SK-N-SH (cell line): ENCODE data around the gene NEURL1. TPM values are rescaled to one million over a fixed set of nuclear protein-coding genes. Genes with fewer than 3 reads are reported as not detected.

Experiments used
- CTCF ChIA-PET: fragments of 300-600, 350-600 bp; formaldehyde crosslinking; extraction: SDS; loops from one replicate; lab custom pipeline; 2021; lab: Yijun Ruan, JAX
- POLR2A ChIA-PET: fragments of 350-600 bp; sonication (Branson Sonifier 250); formaldehyde crosslinking; extraction: SDS; loops from one replicate; lab custom pipeline; 2020; ENCODE audit warnings: antibody characterized with exemption, inconsistent platforms; lab: Yijun Ruan, JAX
- DNase-seq: peaks from one replicate; pipeline ENCODE4 v3.0.0; 2012
- H2AFZ ChIP-seq: fragments of 200-600 bp; sonication (generic); 2 replicates; pipeline ENCODE4 v1.8.1; 2016; ENCODE audit warnings: antibody characterized with exemption, mild to moderate bottlenecking, low read depth
- H3F3A ChIP-seq: fragments of 200-600 bp; sonication (generic); replicated peaks from 2 replicates; pipeline ENCODE3; 2016; ENCODE audit warnings: antibody characterized with exemption, mild to moderate bottlenecking; ENCODE audit not compliant: insufficient read depth
- H3K27ac ChIP-seq, 2 experiments: fragments of 200-500 bp in 1 of 2; fragments of 200-600 bp in 1 of 2; sonication (Bioruptor generic) in 1 of 2; sonication (generic), shearing (Covaris generic) in 1 of 2; 2 replicates each; pipeline versions ENCODE4 v1.5.1 to v1.6.1; 2014 to 2016; ENCODE audit warnings: low read depth in 2 of 2, inconsistent platforms in 1 of 2, low read length in 1 of 2, mild to moderate bottlenecking in 1 of 2, mixed read lengths in 1 of 2
- H3K27me3 ChIP-seq: fragments of 200-600 bp; sonication (generic), shearing (Covaris generic); 2 replicates; pipeline ENCODE4 v1.6.1; 2016; ENCODE audit warnings: mixed run types; ENCODE audit not compliant: insufficient read depth
- H3K36me3 ChIP-seq, 2 experiments: fragments of 200-500 bp in 1 of 2; fragments of 200-600 bp in 1 of 2; sonication (Bioruptor generic) in 1 of 2; sonication (generic) in 1 of 2; replicated peaks in 1 of 2; 2 replicates each; pipeline versions ENCODE3 to v1.5.1; 2014 to 2016; ENCODE audit warnings: low read length in 1 of 2, mild to moderate bottlenecking in 1 of 2; ENCODE audit not compliant: insufficient read depth in 2 of 2, control insufficient read depth in 1 of 2
- H3K4me1 ChIP-seq, 2 experiments: fragments of 200-500 bp in 1 of 2; fragments of 200-600 bp in 1 of 2; sonication (Bioruptor generic) in 1 of 2; sonication (generic), shearing (Covaris generic) in 1 of 2; 2 replicates each; pipeline versions ENCODE4 v1.5.1 to v1.6.1; 2014 to 2016; ENCODE audit warnings: low read depth in 1 of 2, low read length in 1 of 2, mixed run types in 1 of 2; ENCODE audit not compliant: insufficient read depth in 2 of 2, control insufficient read depth in 1 of 2
- H3K4me2 ChIP-seq: fragments of 200-600 bp; sonication (generic), shearing (Covaris generic); 2 replicates; pipeline ENCODE4 v1.6.1; 2017; ENCODE audit warnings: mixed run types
- H3K4me3 ChIP-seq, 2 experiments: fragments of 200-500 bp in 1 of 2; fragments of 200-600 bp in 1 of 2; sonication (Bioruptor generic) in 1 of 2; sonication (generic), shearing (Covaris generic) in 1 of 2; 2 replicates each; pipeline versions ENCODE4 v1.5.1 to v1.8.1; 2014 to 2016; ENCODE audit warnings: low read depth in 2 of 2, inconsistent platforms in 1 of 2, low read length in 1 of 2, mild to moderate bottlenecking in 1 of 2, mixed read lengths in 1 of 2, moderate library complexity in 1 of 2
- H3K79me2 ChIP-seq: fragments of 200-600 bp; sonication (generic); 2 replicates; pipeline ENCODE4 v1.8.1; 2017; ENCODE audit warnings: mild to moderate bottlenecking; ENCODE audit not compliant: insufficient read depth
- H3K9ac ChIP-seq: fragments of 200-600 bp; sonication (generic); 2 replicates; pipeline ENCODE4 v1.6.1; 2017; ENCODE audit warnings: mixed run types
- H3K9me2 ChIP-seq: fragments of 200-600 bp; sonication (generic); 2 replicates; pipeline ENCODE4 v1.6.1; 2017; ENCODE audit warnings: mixed run types
- H3K9me3 ChIP-seq: fragments of 200-600 bp; sonication (generic); 2 replicates; pipeline ENCODE4 v1.6.1; 2017; ENCODE audit warnings: mixed run types, mild to moderate bottlenecking, moderate library complexity
- H4K20me1 ChIP-seq: fragments of 200-600 bp; sonication (generic); 2 replicates; pipeline ENCODE4 v1.6.1; 2017; ENCODE audit warnings: mild to moderate bottlenecking, mixed run types; ENCODE audit not compliant: insufficient read depth
- EP300 ChIP-seq, 2 experiments: IDR thresholded peaks; 2 replicates each; pipeline versions ENCODE4 v1.4.0 to v1.6.1; 2012; ENCODE audit warnings: borderline replicate concordance in 1 of 2, low read depth in 1 of 2, low read length in 1 of 2
- EZH2phosphoT487 ChIP-seq: fragments of 200-600 bp; sonication (generic); IDR thresholded peaks from 2 replicates; pipeline ENCODE4 v1.6.1; 2017; ENCODE audit warnings: low read depth, mixed run types, mild to moderate bottlenecking, antibody characterized with exemption, moderate library complexity, borderline replicate concordance
- FOXM1 ChIP-seq: IDR thresholded peaks from 2 replicates; pipeline ENCODE4 v1.4.0; 2012; ENCODE audit warnings: low read depth, mild to moderate bottlenecking
- MEF2A ChIP-seq: IDR thresholded peaks from 2 replicates; pipeline ENCODE4 v1.4.0; 2012; ENCODE audit warnings: low read depth, borderline replicate concordance
- MXI1 ChIP-seq: IDR thresholded peaks from 2 replicates; pipeline ENCODE4 v1.6.1; 2012; ENCODE audit warnings: mild to moderate bottlenecking, low read depth, low read length, improper control_type of control experiment
- POLR2AphosphoS5 ChIP-seq: IDR thresholded peaks from 2 replicates; pipeline ENCODE4 v1.6.1; 2012; ENCODE audit warnings: low read depth, low read length
- RCOR1 ChIP-seq: fragments of 150-350 bp; IDR thresholded peaks from 2 replicates; pipeline ENCODE4 v1.6.1; 2017; ENCODE audit warnings: antibody characterized with exemption, low read length
- RFX5 ChIP-seq: IDR thresholded peaks from 2 replicates; pipeline ENCODE4 v1.6.1; 2012; ENCODE audit warnings: mild to moderate bottlenecking, improper control_type of control experiment, low read length
- RXRA ChIP-seq: IDR thresholded peaks from 2 replicates; pipeline ENCODE4 v1.4.0; 2012; ENCODE audit warnings: low read depth, mild to moderate bottlenecking, borderline replicate concordance
- SIN3A ChIP-seq: IDR thresholded peaks from 2 replicates; pipeline ENCODE4 v1.6.1; 2012; ENCODE audit warnings: low read depth, mild to moderate bottlenecking, low read length, moderate library complexity, borderline replicate concordance
- SMC3 ChIP-seq: IDR thresholded peaks from 2 replicates; pipeline ENCODE4 v1.6.1; 2012; ENCODE audit warnings: low read depth, low read length, improper control_type of control experiment
- TAF1 ChIP-seq: IDR thresholded peaks from 2 replicates; pipeline ENCODE4 v1.6.1; 2012; ENCODE audit warnings: low read depth, mild to moderate bottlenecking, low read length, moderate library complexity, borderline replicate concordance
- TEAD4 ChIP-seq: IDR thresholded peaks from 2 replicates; pipeline ENCODE4 v1.4.0; 2012; ENCODE audit warnings: mild to moderate bottlenecking, borderline replicate concordance; ENCODE audit not compliant: insufficient read depth
- YY1 ChIP-seq: IDR thresholded peaks from 2 replicates; pipeline ENCODE4 v1.4.0; 2012; ENCODE audit warnings: low read depth, mild to moderate bottlenecking
- polyA plus RNA-seq, 3 experiments: library from polyadenylated mRNA; depleted of rRNA; stranded (reverse); fragments of >200 nt; gene quantifications; 2 replicates each; pipeline ENCODE4 v1.2.3, GENCODE V29; 2012
- TF ChIP-seq, protein P1 (sequence below): IDR thresholded peaks from 2 replicates; pipeline ENCODE4 v1.4.0; 2012; ENCODE audit warnings: low read depth
- TF ChIP-seq, protein P2 (sequence below): IDR thresholded peaks from 2 replicates; pipeline ENCODE4; 2012
- TF ChIP-seq, protein P3 (sequence below): IDR thresholded peaks from 2 replicates; pipeline ENCODE4 v1.4.0; 2012; ENCODE audit warnings: low read depth, borderline replicate concordance
- TF ChIP-seq, protein P4 (sequence below): fragments of 150-350 bp; IDR thresholded peaks from 2 replicates; pipeline ENCODE4 v1.6.1; 2016; ENCODE audit warnings: mild to moderate bottlenecking, low read depth, low read length
- TF ChIP-seq, protein P5 (sequence below): IDR thresholded peaks from 2 replicates; pipeline ENCODE4 v1.4.0; 2012; ENCODE audit warnings: low read depth, borderline replicate concordance

Gene NEURL1
- polyA plus RNA-seq, 1 of the 3 experiments (the other 2 are of a cell fraction): 0.05 TPM

DNA sequence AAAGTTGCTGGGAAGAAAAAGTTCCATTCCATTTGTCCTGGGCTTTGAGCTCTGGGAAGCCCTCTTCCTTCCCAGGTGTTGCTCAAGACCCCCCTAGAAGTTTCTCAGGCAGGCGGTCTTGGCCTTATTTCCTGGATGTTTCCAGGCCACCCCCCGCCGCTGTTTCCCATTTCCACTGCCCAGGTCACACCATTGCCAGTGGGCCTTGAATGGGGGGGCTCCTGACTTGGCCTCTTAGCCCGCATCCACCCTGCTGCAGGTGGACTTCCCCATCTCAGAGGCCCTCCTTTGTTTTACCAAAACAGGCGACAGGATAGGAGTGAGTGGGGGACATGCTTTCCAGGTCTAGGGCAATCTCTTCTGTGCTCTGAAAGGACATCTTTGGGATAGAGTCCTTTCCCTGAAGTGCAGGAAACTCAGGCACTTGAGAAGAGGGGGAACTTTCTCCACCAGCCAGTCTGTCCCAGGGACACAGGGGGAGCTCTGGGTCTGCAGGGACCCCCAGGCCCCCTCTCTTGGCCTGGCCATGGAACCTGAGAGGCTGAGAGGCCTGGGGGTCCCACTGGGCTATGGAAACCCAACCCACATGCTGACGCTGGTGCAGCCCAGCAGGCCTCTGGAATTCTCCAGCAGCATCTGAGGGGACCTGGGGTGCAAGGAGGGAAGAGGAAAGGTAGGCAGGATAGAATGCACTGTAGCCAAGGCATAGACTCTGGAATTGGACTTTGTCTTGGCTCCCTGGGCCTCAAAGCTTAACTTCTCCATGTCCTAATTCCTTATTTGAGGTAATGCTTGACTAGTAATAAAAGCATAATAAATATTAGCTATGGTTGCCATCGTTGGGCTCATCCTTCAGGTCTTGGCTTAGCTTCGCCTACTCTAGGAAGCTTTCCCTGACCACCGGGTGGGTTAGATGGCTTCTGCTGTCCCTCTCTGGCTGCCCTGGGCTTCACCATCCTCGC is 17.6 kb downstream of the NEURL1 start (continued):
- no peak for TF ChIP-seq EZH2phosphoT487
- no peak for TF ChIP-seq POLR2AphosphoS5
- TF ChIP-seq SIN3A: no peak
- TF ChIP-seq, protein P1, sequence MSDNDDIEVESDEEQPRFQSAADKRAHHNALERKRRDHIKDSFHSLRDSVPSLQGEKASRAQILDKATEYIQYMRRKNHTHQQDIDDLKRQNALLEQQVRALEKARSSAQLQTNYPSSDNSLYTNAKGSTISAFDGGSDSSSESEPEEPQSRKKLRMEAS: no peak
- TF ChIP-seq RXRA: no peak
- TF ChIP-seq YY1: no peak

DNA sequence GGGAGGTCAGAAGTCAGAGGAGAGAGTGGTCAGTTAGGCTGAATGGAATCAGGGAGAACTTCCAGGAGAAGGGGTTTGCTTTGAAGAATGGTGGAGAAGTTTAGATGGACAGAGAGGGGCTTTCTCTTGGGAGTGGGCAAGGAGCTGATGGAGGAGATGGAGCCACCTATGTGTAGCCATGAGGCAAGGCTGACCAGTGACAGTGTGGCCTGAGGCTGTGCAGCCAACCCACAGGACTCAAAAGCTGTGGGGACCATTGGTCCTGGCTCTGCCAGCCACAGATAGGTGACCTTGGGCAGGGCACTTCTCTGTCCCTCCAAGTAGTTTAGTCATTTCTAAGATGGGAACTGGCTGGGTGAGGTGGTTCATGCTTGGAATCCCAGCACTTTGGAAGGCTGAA is 18.7 kb downstream of the NEURL1 start:
- Histone ChIP-seq H3K79me2 (no peaks in the 10 kb centered on the region), H3K9me2 (no peaks in the 10 kb centered on the region), H3K27ac (no peak overlapping the region), H3K27me3 (peaks cover 13% of the 10 kb centered on the region; the same call in 1 of the 2 replicates), H3K4me3 (no peak overlapping the region), H3K9ac (no peak overlapping the region), H3K9me3 (no peaks in the 10 kb centered on the region), H3K4me1 (peaks cover 0 to 21% of the 10 kb centered on the region in 2 experiments; a peak in 1 of 4 replicates), H4K20me1 (no peaks in the 10 kb centered on the region), H3K4me2 (no peak overlapping the region), H3K36me3 (no peaks in the 10 kb centered on the region), H3F3A (no peaks in the 10 kb centered on the region), H2AFZ (no peak overlapping the region)
- CTCF ChIA-PET: no interaction called here
- TF ChIP-seq, protein P2, sequence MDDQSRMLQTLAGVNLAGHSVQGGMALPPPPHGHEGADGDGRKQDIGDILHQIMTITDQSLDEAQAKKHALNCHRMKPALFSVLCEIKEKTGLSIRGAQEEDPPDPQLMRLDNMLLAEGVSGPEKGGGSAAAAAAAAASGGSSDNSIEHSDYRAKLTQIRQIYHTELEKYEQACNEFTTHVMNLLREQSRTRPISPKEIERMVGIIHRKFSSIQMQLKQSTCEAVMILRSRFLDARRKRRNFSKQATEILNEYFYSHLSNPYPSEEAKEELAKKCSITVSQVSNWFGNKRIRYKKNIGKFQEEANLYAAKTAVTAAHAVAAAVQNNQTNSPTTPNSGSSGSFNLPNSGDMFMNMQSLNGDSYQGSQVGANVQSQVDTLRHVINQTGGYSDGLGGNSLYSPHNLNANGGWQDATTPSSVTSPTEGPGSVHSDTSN: no peak
- TF ChIP-seq FOXM1 (no peak), EP300 (IDR thresholded peaks at IDR 0.05; ENCODE audit: borderline replicate concordance in 1 of 2, low read depth in 1 of 2, low read length in 1 of 2) (no peak), MXI1 (no peak), RFX5 (no peak), SMC3 (no peak), MEF2A (no peak), TEAD4 (no peak), POLR2AphosphoS5 (no peak), YY1 (no peak), RCOR1 (no peak), TAF1 (no peak)
- TF ChIP-seq, protein P3, sequence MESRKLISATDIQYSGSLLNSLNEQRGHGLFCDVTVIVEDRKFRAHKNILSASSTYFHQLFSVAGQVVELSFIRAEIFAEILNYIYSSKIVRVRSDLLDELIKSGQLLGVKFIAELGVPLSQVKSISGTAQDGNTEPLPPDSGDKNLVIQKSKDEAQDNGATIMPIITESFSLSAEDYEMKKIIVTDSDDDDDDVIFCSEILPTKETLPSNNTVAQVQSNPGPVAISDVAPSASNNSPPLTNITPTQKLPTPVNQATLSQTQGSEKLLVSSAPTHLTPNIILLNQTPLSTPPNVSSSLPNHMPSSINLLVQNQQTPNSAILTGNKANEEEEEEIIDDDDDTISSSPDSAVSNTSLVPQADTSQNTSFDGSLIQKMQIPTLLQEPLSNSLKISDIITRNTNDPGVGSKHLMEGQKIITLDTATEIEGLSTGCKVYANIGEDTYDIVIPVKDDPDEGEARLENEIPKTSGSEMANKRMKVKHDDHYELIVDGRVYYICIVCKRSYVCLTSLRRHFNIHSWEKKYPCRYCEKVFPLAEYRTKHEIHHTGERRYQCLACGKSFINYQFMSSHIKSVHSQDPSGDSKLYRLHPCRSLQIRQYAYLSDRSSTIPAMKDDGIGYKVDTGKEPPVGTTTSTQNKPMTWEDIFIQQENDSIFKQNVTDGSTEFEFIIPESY: no peak
- TF ChIP-seq, protein P4, sequence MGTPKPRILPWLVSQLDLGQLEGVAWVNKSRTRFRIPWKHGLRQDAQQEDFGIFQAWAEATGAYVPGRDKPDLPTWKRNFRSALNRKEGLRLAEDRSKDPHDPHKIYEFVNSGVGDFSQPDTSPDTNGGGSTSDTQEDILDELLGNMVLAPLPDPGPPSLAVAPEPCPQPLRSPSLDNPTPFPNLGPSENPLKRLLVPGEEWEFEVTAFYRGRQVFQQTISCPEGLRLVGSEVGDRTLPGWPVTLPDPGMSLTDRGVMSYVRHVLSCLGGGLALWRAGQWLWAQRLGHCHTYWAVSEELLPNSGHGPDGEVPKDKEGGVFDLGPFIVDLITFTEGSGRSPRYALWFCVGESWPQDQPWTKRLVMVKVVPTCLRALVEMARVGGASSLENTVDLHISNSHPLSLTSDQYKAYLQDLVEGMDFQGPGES: no peak
- TF ChIP-seq, protein P5, sequence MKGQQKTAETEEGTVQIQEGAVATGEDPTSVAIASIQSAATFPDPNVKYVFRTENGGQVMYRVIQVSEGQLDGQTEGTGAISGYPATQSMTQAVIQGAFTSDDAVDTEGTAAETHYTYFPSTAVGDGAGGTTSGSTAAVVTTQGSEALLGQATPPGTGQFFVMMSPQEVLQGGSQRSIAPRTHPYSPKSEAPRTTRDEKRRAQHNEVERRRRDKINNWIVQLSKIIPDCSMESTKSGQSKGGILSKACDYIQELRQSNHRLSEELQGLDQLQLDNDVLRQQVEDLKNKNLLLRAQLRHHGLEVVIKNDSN: no peak
- DNase-seq: peak; percentile 2
- POLR2A ChIA-PET: no interaction called here
